ENCODE results near the gene UQCR10.
A peak's percentile ranks its signal among the peaks of the same experiment; 100 is the strongest.

The UQCR10 gene

DNA sequence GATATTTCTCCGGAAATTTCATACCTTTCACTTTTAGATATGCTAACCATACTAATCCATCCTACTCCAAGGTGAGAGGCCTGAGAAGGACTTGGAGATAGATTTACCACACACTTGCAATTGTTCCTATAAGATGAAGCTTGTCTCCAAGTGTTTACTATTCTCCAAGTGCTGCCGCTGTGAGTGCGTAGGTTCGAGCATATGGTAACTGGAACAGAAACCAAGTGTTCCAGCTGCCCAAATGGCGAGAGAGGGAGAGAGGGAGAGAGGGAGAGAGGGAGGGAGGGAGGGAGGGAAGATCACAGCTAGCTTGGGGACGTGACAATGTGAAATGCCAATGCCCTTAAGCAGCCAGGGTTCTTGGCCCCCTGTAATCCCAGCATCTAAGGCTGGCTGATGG lies 49.4 kb downstream of the UQCR10 start:
- peak overlapping the region; percentile 75 for H3K27ac ChIP-seq
- ChIA-PET CTCF (no interaction called here), POLR2A (ENCODE audit: low non-redundant PET) (no interaction called here)

DNA sequence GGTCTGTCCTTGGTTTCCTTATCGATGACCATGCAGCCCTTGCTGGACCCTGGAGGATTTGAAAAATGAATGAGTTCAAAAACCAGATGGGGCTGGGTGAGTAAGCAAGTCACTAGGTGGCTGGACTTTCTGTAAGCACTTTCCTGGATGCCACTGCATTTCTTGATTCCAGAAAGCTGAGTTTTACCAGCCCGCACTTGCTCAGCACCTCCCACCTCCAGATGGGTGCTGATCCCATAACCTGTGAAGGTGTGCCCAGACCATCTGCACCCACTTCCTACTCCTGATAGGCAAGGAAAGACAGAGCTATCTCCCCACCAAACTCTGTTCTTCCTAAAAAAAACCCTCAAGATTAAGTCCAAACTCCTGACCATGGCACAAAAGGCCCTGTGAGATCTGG lies 49.8 kb downstream of the UQCR10 start:
- CTCF ChIA-PET, result no interaction called here
- DNase-seq (ENCODE audit: low spot score), result no peak
- peak overlapping the region; percentile 75 for H3K27ac ChIP-seq
- TF ChIP-seq CTCF (conservative IDR thresholded peaks at IDR 0.05; ENCODE audit: low read depth), result no peak
- POLR2A ChIA-PET (ENCODE audit: low non-redundant PET), result no interaction called here

More for the DNA sequence above, 49.4 kb downstream of the UQCR10 start:
- no peak for DNase-seq (ENCODE audit: low spot score)
- TF ChIP-seq CTCF (conservative IDR thresholded peaks at IDR 0.05; ENCODE audit: low read depth), result no peak

DNA sequence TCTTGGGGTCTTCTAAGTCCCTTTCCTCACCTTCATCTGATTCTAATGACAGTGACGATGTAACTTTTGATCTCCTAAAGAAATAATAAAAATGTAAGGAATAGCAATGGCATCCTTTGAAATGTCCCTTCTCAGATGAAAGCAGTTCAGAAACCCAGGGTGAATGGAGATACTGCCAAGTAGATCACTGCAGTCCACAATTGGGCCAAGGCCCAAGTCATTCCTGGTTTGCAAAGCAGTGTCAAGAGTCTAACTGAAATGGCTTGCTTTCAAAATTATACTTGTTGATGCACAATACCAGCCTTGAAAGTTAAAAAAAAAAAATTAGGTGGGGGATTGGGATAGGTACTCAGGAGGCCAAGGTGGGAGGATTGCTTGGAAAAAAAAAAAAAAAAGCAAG lies 50.6 kb downstream of the UQCR10 start:
- CTCF ChIA-PET, result no interaction called here
- no peak for DNase-seq (ENCODE audit: low spot score)

GRCh38 chr22:29819501-29819900 lies 52.3 kb downstream of the UQCR10 start:
- DNase-seq (ENCODE audit: low spot score), result no peak
- ChIA-PET POLR2A (ENCODE audit: low non-redundant PET) (no interaction called here), CTCF (no interaction called here)
- TF ChIP-seq CTCF (conservative IDR thresholded peaks at IDR 0.05; ENCODE audit: low read depth), result no peak
- peak overlapping the region; percentile 44; the same call in 1 of the 2 replicates for H3K27ac ChIP-seq

More for the DNA sequence above, 50.6 kb downstream of the UQCR10 start:
- peak overlapping the region; percentile 75 for H3K27ac ChIP-seq
- POLR2A ChIA-PET (ENCODE audit: low non-redundant PET), result no interaction called here
- TF ChIP-seq CTCF (conservative IDR thresholded peaks at IDR 0.05; ENCODE audit: low read depth), result no peak

All from RWPE1 (cell line).